ENCODE data around the gene SGCG.
"Not testable (repeated sequence)": the region's sequence is repeated elsewhere in the genome, so short reads cannot be mapped to it uniquely, and the experiment has no call there.

SGCG gene

DNA sequence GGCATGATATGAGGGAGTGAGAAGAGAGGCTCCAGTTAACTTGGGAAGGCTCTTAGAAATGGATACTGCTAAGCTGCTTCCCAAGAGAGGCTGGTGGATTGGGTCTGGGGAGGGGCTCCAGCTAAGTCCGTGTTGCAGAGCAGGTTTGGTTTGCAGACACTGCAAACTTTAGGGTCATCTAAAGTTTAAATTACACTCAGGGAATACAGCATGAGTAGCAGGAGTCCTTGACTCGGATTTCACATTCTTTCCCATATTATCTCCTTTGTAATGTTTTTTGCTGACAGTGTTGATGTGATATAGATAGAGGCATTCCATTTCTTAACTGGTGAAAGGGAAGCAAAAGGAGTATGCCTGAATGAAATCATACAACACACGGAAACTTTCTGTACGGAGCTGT is 31.9 kb downstream of the SGCG start:
- no peak for DNase-seq (ENCODE audit: low spot score)

DNA sequence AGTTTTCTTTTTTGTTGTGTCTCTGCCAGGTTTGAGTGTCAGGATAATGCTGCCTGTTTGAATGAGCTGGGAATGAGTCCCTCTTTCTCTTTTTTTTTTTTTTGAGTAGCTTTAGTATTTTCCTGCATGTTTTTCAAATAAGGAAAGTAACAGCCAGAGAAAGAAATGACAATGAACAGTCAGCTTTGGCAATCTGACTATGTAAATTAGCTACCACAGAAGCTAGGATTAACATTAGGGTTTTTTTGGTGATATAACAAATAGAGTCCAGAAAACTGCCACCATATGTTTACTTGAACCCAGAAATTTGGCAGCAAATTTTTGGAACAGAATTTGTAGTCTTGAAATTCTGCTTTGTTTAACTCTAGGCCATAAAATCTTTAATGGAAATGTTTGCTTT is 50.5 kb downstream of the SGCG start:
- DNase-seq (ENCODE audit: low spot score) = no peak

DNA sequence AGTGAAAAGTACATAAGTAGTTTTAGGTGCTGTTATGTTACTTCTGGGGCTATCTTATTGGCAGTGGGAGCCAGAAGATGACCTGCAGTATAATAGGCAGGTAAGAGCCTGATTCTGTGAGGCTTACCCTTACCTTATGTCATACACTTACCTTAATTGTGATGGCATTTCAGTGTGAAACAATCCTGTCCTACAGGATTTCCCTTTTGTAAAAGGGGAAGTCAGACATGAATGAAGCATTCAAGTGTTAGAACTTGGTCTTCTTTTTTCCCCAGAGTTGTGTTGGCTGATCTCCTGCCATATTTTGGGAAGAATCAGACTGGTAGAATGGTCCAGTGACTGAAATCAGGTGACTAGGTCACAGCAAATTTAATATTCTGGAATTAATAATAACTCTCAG is 55.2 kb downstream of the SGCG start:
- no peak for DNase-seq (ENCODE audit: low spot score)

DNA sequence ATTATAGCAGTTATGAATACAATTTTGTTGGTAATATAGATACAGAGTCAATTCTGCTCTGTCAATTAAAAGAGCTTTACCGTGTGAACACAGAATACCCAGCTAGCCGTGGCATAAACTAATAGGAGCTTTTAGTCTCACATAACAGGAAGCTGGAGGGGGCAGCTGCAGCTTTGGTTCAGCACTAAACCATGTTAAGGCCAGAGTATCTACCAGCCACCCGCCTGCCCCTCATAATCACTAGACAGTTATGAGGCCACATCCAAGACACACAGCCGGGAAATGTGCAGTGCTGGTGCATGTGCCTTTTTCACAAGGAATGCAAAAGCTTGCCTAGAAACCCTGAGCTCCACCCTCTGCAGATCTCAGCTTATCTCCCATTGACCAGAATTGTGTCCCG is 62.3 kb downstream of the SGCG start:
- DNase-seq (ENCODE audit: low spot score) = no peak

DNA sequence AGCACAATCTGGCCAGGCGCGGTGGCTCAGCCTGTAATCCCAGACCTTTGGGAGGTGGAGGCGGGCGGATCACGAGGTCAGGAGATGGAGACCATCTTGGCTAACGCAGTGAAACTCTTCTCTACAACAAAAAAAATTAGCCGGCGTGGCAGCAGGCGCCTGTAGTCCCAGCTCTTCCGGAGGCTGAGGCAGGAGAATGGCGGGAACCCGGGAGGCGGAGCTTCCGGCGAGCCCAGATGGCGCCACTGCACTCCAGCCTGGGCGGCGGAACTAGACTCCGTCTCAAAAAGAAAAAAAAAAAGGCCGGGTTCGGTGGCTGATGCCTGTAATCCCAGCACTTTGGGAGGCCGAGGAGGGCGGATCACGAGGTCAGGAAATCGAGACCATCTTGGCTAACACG is 67.6 kb downstream of the SGCG start:
- not testable (repeated sequence) for DNase-seq (ENCODE audit: low spot score)

DNA sequence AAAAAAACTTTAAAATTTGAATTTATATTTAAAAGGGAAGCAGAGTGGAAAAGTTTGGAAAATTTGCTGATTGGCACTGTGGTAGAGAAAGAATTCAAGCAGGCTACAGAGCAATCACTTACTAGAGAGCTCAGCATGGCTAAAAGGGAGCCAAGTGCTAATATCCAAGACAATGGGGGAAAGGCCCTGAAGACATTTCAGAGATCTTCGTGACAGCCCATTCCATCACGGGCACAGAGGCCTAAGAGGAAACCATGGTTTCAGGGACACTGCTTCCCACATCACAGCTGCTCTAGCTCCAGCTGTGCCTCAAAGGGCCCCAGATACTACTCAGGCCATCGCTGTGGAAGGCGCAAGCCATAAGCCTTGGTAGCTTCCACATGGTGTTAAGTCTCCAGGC is 73.7 kb downstream of the SGCG start:
- DNase-seq (ENCODE audit: low spot score) = no peak

DNA sequence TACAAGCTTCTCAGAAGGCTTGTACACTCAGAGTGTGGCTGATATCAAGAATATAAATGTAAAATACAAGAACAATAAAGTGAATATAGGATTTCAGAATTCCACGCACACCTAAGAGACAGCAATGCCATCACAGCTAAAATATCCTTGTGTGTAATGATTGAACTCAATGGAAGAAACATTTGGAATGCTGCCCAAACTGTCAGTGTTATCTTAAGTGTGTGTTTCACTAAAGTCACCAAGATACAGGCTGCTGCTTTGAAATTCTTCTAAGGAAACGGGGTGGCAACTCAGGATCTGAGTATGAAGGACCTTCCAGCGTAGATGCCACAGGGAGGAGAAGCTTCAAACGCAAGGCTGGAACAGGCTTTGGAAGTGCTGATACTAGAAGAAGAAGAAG is 86.8 kb downstream of the SGCG start:
- DNase-seq (ENCODE audit: low spot score) = no peak

DNA sequence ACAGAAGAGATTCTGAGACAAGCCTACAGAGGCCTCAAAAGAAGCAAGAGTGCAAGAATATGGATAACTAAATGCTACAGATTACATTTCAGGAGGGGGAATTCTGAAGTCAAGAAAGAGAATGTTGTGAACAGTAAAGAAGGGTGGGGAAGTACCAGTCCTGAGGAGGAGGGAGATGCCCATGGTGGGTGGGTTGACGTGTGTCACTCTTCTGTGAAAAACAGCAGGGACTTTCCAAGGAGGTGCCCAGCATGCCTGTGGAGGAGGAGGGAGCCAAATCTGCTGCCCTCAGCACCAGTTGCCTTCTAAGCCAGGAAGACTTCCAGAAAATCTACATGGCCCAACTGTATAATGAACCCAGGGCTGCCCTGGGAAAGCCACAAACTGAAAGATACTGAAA is 87.7 kb downstream of the SGCG start:
- no peak for DNase-seq (ENCODE audit: low spot score)

DNA sequence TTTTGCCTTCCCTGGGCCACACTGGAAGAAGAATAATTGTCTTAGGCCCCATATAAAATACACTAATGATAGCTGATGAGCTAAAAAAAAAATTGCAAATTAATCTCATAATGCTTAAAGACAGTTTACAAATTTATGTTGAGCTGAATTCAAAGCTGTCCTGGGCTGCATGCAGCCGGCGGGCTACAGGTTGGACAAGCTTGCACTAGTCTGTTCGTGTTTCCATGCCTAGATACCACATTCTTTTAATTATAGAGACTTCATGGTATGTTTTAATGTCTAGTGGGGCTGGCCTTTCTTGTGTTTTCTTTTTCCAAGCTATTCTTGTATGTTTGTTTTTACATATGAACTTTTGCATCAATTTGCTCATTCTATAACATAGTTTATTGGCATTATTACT is 90.6 kb downstream of the SGCG start:
- DNase-seq (ENCODE audit: low spot score) = no peak

DNA sequence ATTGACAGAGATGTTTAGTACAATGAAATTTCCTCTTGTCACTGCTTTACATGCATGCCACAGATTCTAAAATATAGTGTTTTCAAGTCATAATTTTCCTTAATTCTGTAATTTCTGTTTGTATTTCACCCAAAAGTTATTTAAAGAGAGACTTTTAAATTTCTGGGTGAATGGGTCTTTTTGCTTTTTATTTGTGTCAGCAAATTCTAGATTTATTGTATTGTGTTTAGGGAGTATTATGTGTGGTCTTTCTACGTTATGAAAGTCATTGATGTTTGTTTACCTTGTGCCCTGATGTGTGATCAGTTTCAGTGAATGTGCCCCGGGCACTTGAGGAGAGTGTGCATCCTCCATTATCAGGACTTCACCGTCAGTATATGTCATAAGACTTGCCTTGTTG is 92.7 kb downstream of the SGCG start:
- no peak for DNase-seq (ENCODE audit: low spot score)

DNA sequence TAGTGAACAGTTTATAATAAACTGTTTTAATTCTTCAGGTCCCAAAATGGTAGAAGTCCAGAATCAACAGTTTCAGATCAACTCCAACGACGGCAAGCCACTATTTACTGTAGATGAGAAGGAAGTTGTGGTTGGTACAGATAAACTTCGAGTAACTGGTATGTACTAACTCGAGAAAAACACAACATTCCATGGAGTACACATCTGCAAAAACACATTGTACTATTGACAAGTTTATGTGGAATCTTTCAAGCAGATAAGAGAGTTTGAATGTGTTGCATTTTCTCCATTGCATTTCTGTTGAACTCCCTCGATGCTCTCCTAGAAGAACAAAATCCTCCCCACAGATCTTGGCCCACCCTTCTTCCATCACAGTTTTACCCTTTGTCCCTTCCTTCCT is 98.5 kb downstream of the SGCG start:
- no peak for DNase-seq (ENCODE audit: low spot score)

DNA sequence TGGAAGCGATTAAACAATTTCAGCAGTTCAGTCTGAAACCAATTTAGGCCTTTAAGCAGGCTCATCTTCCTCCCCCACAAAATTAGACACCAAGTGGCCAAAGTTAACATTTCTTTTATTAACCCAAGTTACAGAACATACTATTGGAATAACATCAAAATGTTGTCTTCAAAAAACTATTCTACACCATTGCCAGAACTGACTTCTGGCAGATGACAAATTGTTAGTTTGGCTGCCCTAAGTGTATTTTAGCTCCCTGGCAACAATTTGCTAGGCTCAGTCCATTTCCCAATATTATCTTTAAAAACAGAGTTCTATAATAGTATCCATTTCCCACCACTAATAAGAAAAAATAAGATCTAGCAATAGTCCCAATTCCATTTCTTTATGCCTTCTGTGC is 107.8 kb downstream of the SGCG start:
- DNase-seq (ENCODE audit: low spot score) = no peak

DNA sequence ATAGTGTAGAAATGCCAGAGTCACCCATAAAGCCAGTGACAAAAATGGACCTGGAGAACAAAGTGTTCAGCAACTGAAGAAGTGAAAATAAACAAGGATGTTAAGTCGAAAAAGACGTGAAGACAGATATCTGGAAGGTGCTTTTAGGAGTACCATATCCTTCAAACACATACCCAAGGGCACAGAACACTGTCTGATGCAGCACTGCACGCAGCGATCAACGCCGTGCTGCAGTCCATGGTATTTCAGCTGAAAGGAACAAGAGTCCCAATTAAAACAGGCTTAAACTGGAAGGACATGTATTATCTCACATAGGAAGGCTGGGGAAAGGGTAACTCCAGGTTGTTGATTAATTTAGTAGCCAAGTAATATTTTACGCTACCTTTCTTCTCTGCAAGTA is 108.2 kb downstream of the SGCG start:
- no peak for DNase-seq (ENCODE audit: low spot score)

DNA sequence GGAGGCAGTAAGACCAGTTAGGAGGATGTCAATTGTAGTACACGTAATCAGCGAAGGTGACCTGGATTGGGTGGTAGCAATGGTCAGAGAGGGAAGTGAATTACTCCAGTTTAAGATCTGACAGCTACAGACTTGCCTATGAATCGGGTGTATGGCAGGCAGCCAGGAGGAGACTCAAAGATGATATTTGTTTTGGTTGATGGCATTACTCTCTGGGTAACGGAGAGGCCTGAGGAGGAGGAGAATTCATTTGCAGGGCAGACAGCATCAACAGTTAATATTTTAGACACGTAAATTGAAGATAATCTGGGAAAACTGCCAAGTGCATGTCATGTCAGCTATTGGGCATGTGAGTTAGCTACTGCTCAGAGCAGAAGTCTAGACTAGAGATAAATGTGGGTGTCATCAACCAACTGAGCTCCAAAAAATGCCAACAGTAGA is 109.2 kb downstream of the SGCG start:
- DNase-seq (ENCODE audit: low spot score) = no peak

DNA sequence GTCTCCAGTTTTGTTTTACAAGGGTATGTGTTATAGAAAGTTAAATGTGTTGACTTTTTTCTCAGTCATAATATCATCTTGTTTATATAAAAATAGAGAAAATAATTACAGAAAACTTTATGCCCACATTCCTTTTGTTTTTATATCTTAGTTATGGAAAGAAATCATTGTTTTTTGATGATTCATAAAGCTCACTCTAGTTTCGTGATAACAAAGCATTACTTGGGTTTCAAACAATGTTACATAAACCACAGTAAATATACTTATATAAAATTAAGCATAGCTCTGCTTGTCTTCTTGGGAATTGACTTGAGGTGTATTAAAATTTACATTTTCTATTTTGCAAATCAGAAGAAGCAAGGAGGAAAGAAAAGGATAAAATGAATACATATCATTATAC is 111.8 kb downstream of the SGCG start:
- DNase-seq (ENCODE audit: low spot score) = no peak

DNA sequence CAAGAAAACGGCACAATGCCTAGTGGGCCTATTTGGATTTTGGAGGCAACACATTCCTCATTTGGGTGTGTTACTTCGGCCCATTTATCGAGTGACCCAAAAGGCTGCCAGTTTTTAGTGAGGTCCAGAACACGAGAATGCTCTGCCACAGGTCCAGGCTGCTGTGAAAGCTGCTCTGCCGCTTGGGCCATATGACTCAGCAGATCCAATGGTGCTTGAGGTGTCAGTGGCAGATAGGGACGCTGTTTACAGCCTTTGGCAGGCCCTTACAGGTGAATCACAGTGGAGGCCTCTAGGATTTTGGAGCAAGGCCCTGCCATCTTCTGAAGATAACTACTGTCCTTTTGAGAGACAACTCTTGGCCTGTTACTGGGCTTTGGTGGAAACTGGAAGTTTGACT is 134.1 kb downstream of the SGCG start:
- not testable (repeated sequence) for DNase-seq (ENCODE audit: low spot score)

DNA sequence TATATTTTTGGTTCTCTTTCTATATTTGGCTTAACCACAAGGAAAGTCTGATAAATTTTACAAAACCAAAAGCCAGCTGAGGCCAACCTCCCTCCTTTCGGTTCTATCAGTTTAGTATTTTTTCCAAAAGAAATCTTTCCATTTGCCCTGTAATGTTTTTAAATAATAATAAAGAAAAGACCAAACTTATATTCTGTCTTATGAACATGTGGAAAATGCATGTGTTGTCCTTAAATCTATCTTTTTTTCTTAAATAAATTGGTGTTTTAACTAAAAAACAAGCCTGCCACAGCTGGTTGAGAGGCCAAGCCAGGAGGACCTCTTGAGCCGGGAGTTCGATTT is 139.1 kb downstream of the SGCG start:
- DNase-seq (ENCODE audit: low spot score) = no peak

DNA sequence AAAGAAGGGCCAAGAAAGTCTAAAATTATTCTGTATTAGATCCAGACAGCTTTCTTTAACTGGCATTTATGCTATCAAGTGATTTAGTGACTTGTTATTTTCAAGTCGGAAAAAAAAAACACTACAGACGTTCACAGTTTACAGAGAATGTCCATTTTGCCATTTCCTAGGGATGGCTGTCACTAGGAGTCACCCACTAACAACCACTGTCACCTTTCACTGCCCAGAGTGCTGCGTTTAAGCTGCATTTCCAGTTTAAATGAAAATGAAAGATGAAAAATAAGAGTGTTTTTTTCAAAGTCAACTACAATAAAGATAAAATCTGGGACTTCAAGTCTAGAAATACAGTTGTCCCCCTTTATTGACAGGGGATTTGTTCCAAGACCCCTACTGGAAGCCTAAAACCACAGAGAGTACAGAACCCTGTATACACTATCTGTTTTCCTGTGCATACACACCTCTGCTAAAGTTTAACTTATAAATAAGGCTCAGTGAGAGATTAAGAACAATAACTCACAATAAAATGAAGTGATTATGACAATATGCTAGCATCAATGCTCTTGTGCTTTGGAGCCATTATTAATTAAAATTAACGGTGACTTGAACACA is 140.3 kb downstream of the SGCG start:
- DNase-seq (ENCODE audit: low spot score) = no peak

DNA sequence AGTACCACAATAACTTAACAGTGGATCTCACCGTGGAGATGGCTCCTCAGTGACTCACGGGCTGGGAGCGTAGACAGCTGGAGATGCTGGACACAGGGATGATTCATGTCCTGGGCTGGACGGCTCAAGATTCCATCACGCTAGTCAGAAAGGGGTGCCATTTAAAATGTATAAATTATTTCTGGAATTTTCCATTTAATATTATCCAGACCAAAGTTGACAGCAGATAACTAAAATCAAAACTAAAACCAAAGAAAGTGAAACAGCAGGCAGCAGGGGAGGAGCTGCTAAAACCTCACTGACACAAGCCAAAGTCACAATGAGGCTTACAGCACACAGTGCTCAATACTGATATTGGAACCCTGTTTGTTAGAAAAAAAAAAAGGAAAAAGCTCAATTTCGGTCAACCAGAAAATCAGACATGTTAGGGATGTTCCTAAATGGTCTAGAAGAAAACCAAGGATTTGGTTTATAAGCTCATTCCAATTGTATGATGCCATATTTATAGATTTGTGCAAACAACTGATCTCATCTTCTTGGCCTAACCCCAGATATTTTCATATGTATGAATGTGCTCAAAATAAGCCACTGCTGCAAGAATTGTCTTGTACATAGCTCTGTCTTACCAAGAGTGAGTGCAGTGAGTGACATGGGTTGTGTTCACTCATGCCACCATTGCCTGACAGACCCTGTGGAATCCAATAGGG is 140.9 kb downstream of the SGCG start:
- peak; percentile 30 for DNase-seq (ENCODE audit: low spot score)

DNA sequence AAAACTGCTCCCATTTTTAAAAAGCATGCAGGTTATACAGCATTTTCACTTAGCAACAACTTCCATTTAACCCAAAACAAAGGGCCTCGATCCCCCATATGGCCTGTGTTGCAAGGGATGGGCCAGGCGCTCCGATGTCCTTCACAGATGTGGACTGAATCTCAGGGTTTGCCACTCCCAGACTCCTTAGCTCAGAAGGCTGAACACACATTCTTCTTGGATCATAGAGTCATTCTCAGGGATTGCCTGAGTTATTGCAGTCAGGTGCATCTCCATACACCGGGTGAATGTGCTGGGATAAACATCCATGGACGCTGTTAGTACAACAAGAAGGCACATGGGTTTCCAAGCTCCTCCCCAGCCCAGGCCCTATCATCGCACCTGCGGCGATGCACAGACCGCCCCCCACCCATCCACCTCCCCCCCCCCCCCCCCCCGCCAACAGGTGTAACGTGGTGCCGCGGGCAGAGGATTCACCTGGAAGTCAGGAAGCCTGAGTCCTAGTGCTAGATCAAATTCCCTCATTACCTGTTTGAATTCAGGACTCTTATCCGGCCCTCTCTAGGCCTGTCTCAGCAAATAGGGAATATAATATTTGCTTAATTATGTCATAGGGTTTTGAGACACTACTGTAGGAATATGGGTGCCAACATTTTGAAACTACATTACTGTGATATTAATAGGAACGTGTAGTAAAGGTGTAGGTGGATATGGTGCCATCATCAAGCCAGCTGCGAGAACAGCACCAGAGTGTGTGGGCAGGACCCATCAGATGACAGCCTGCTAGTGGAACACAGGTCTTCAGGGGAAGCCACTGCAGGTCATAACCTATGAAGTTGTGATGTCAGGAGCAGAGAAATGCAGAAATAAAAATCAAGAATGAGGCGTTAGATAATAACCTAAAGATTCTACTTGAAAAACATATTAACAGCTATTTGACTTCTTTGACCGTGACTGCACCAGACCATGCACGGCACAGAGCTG is 141.9 kb downstream of the SGCG start:
- DNase-seq (ENCODE audit: low spot score) = no peak

DNA sequence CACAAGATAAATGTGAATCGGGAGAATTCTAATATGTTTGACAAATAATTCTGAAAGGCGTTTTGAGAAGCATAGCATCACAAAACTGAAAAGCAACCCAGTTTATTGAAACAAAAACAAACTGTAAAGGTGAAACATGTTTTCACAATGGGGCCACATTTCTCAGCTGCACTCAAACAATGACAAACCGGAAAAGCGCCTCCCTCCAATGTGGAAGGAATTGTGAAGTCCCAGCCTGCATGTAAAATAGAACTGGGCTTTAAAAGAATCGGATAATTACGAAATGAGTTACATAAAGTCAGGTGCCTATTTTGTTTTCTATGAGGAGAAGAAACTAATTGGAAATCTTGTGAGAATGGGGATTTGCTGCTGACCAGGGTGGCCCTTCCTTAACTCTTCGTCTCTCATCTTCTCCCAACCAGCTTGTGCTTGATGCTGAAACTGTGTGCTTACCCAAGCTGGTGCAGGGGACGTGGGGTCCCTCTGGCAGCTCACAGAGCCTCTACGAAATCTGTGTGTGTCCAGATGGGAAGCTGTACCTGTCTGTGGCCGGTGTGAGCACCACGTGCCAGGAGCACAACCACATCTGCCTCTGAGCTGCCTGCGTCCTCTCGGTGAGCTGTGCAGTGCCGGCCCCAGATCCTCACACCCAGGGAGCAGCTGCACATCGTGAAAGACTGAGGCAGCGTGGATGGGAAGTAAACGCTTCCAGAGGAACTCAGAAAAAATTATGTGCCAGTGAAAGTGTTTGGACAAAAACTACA is 143.3 kb downstream of the SGCG start:
- no peak for DNase-seq (ENCODE audit: low spot score)

DNA sequence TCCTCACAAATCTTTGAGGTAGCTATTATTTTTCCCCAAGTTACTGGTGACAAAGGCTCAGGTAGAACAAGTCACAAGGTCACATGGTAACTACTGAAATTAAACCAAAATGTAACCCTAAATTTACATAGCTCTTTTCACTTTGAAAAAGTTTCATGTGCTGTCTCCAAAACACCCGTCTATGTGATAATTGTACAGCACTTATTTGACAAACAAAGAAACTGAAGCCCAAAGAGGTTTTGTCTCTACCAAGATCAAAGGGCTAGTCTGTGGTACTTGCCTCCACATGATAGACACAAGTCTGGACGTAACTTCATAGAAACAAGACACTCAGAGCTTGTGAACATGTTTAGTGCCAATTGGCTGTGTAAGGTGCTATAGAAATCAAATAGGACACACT is 144.4 kb downstream of the SGCG start:
- no peak for DNase-seq (ENCODE audit: low spot score)

Data from CD4-positive, alpha-beta T cell treated with Interleukin-2 at 100 ng/mL for 4 hours (primary cell).